Ascending aorta (tissue), 2 donors: Measurements from ENCODE around the gene CENPC. TPM values are rescaled to one million over a fixed set of nuclear protein-coding genes. Genes with fewer than 3 reads are reported as not detected.

Experiments used
- DNase-seq, 2 donors: peaks; one replicate each; pipeline ENCODE4 v3.0.0-alpha.2; 2019; ENCODE audit warnings: low spot score in 2 of 2
- H3K27ac ChIP-seq, 2 donors: fragments of 200-600 bp; sonication (generic); one replicate each; pipeline ENCODE4 v1.5.1; 2016 to 2017; ENCODE audit warnings: mild to moderate bottlenecking in 1 of 2
- H3K27me3 ChIP-seq: fragments of 200-600 bp; sonication (generic); one replicate; pipeline ENCODE4 v1.5.1; 2017
- H3K36me3 ChIP-seq, 2 donors: fragments of 200-600 bp; sonication (generic); one replicate each; pipeline ENCODE4 v1.5.1; 2016
- H3K4me1 ChIP-seq, 2 donors: fragments of 200-600 bp; sonication (generic); one replicate each; pipeline ENCODE4 v1.5.1; 2016 to 2017; ENCODE audit warnings: mild to moderate bottlenecking in 1 of 2
- H3K4me3 ChIP-seq, 2 donors: fragments of 200-600 bp; sonication (generic); one replicate each; pipeline ENCODE4 v1.5.1; 2016 to 2017; ENCODE audit warnings: mild to moderate bottlenecking in 1 of 2
- H3K9me3 ChIP-seq, 2 donors: fragments of 200-600 bp; sonication (generic); one replicate each; pipeline ENCODE4 v1.5.1; 2016
- CTCF ChIP-seq, 3 experiments: fragments of 200-600 bp in 2 of 3; fragments of 450-650 bp in 1 of 3; sonication (generic) in 2 of 3; IDR thresholded peaks; one replicate each; pipeline ENCODE4 v1.5.1; 2016 to 2019; ENCODE audit warnings: antibody characterized with exemption in 3 of 3, mild to moderate bottlenecking in 1 of 3, moderate library complexity in 1 of 3
- intact Hi-C: fragments of 100-400 bp; cut with DNase I; formaldehyde crosslinking; loops from one replicate; pipeline ENCODE4 v1.15.1; 2023
- total RNA-seq: library from RNA; depleted of rRNA; stranded (reverse); fragments of >200 nt; gene quantifications from one replicate; pipeline ENCODE4 v1.1.0, GENCODE V29; 2016

Gene CENPC
- total RNA-seq, 1 donor from 2014 or later = 5.7 TPM

DNA sequence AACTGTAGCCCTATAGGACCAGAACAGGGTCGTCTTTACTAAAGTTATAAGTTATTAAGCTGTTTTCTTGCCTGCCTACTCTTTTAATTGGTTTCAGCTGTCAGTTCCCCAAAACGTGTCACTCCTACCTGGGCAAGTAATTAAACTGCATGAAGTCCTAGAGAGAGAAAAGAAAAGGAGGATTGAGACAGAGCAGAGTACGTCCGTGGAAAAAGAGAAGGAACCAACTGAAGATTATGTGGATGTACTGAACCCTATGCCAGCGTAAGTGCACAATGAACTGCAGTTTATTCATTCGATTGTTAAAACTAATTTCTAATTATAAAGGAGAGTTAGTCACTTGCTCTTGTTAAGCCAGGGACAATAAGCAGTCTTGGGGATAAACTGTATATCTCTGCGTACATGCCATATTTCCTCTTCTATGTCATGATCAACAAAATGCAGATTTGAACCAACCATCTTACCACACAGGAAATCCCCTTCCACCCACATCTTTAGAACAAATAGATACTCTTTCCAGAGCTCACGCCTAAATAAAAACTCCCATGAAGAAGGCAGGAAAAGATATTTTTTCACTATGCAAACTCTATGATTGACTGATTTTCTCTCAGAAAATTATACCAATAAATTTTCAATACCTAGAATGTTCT is 36.0 kb upstream of the CENPC start:
- H3K27me3 ChIP-seq = no peaks in the 10 kb centered on the region
- intact Hi-C loops = no loop called here
- TF ChIP-seq CTCF (IDR thresholded peaks at IDR 0.05) = no peak
- no peaks in the 10 kb centered on the region for H3K36me3 ChIP-seq
- H3K27ac ChIP-seq = no peak overlapping the region
- no peaks in the 10 kb centered on the region for H3K9me3 ChIP-seq
- no peaks in the 10 kb centered on the region for H3K4me1 ChIP-seq
- DNase-seq = no peak
- no peak overlapping the region for H3K4me3 ChIP-seq

DNA sequence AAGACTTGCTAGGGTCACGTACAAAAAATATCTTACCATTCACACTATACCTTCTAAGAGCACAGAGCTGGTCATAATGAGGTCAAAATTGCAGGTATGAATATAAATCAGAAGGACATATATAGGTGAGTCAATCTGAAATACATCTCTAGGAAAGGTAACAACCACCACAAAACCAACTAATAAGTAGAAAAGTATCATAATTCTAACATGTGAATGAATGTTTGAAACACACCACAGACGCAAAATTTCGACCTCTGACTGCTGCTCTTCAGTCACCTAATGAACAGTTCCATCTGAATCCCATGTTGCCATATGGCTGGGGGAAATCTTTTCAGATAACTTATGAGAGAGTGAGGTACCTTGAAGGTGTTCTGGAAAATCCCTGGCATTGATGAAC is 35.3 kb upstream of the CENPC start:
- no peak overlapping the region for H3K4me3 ChIP-seq
- no peak overlapping the region for H3K27ac ChIP-seq
- no peaks in the 10 kb centered on the region for H3K36me3 ChIP-seq
- H3K4me1 ChIP-seq = no peaks in the 10 kb centered on the region
- no peaks in the 10 kb centered on the region for H3K9me3 ChIP-seq
- no peak for TF ChIP-seq CTCF (IDR thresholded peaks at IDR 0.05)
- intact Hi-C loops = no loop called here
- no peak for DNase-seq
- H3K27me3 ChIP-seq = no peaks in the 10 kb centered on the region

GRCh38 chr4:67576538-67576937 is 31.2 kb upstream of the CENPC start:
- Histone ChIP-seq H3K36me3 (no peaks in the 10 kb centered on the region), H3K9me3 (no peaks in the 10 kb centered on the region), H3K27me3 (no peaks in the 10 kb centered on the region), H3K4me3 (no peak overlapping the region), H3K27ac (no peak overlapping the region), H3K4me1 (no peaks in the 10 kb centered on the region)
- no peak for DNase-seq
- TF ChIP-seq CTCF (IDR thresholded peaks at IDR 0.05) = no peak
- intact Hi-C loops = no loop called here

GRCh38 chr4:67576059-67576466 is 30.8 kb upstream of the CENPC start:
- Histone ChIP-seq H3K9me3 (no peaks in the 10 kb centered on the region), H3K36me3 (no peaks in the 10 kb centered on the region), H3K4me1 (no peaks in the 10 kb centered on the region), H3K4me3 (no peak overlapping the region), H3K27me3 (no peaks in the 10 kb centered on the region), H3K27ac (no peak overlapping the region)
- no peak for TF ChIP-seq CTCF (IDR thresholded peaks at IDR 0.05)
- intact Hi-C loops = no loop called here
- no peak for DNase-seq

DNA sequence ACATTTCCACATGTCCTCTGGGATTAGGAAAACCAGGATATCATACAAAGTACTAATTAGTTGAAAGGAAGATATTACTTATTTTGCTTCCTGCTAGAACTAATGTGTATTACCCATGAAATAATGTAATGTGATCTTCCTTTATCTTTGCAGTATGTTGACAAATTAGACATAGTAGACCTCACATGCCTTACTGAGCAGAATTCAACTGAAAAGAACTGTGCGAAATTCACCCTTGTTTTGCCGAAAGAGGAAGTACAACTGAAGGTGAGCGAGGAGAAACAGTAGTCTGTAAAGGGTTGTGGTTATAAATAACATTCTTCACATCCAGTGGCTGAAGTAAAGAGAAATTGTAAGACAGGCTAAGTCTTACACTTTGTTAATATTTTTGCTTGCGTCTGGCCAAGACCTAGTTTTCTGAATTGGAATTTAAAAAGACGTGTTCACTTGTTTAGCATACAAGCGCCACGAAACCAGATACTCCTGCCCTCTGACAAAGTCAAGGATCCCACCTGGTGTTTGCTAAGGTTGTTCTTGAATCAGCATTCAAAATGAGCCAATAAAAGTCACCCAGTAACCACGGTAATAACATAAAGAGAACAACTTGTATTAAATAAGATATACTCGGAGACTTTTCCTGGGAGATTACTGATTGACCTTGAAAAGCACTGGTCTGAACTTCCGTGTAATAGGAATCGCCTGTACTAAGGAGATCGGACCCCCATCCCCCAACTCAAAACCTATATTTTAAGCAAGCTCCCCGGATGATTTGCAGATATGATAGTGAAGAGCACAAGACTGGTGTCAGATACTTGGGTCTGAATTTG is 30.1 kb upstream of the CENPC start:
- intact Hi-C loops = no loop called here
- no peaks in the 10 kb centered on the region for H3K4me1 ChIP-seq

More for the DNA sequence above, 30.1 kb upstream of the CENPC start:
- no peak overlapping the region for H3K27ac ChIP-seq
- no peak overlapping the region for H3K4me3 ChIP-seq
- H3K36me3 ChIP-seq = no peaks in the 10 kb centered on the region
- no peak for DNase-seq
- TF ChIP-seq CTCF (IDR thresholded peaks at IDR 0.05) = no peak
- no peaks in the 10 kb centered on the region for H3K9me3 ChIP-seq
- no peaks in the 10 kb centered on the region for H3K27me3 ChIP-seq
